ENCODE results near the gene DARS1. TPM values are rescaled to one million over a fixed set of nuclear protein-coding genes. Genes with fewer than 3 reads are reported as not detected.

The DARS1 gene
- total and polyA plus RNA-seq, 2 of the 13 experiments (the other 11 are each of a cell fraction or from before 2014, with no cell fraction given) = 149 to 230 TPM

DNA sequence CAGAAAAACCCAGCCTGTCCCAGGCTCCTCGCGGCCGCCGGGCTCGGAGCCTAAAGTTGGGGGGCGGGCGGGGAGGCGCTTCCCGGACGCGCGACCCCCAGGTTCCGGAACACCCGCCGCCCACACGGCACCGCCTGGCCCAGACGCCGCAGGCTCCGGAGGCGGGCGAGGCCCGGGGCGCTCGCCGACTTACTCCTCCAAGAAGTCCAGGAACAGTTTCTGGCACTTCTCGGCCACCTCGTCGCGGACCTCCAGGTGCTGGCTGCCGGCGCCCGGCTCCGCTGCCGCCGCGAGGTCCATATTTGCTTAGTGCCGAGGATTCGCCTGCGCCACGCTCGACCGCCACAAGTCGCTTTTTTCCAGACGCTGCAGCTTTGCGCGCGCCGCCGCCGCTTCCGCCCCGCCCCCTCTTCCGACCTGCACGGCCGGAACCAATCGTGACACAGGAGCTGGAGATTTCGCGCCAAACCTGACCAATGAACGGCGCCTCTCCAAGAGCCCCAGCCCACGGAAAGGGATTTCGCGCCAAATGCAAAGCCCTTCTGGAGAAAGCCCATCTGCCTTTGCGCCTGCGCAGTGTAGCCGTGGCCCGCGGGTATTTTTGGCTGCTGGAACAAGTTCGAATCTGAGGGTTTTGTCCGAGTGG, 109.2 kb downstream of the DARS1 start, which contains the start of gene MCM6 (continued):
- TF ChIP-seq, protein P1, sequence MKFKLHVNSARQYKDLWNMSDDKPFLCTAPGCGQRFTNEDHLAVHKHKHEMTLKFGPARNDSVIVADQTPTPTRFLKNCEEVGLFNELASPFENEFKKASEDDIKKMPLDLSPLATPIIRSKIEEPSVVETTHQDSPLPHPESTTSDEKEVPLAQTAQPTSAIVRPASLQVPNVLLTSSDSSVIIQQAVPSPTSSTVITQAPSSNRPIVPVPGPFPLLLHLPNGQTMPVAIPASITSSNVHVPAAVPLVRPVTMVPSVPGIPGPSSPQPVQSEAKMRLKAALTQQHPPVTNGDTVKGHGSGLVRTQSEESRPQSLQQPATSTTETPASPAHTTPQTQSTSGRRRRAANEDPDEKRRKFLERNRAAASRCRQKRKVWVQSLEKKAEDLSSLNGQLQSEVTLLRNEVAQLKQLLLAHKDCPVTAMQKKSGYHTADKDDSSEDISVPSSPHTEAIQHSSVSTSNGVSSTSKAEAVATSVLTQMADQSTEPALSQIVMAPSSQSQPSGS (CRISPR knock-in tag; IDR thresholded peaks at IDR 0.05) = no peak
- TF ChIP-seq ZBTB43 (CRISPR knock-in tag; conservative IDR thresholded peaks at IDR 0.05) (0 out of 2 replicates have a peak, but pooled peaks have one; percentile 45), HOXA3 (CRISPR knock-in tag; IDR thresholded peaks at IDR 0.05) (peak; percentile 63; the same call in 1 of the 2 replicates), ZNF225 (CRISPR knock-in tag; IDR thresholded peaks at IDR 0.05) (no peak), ZNF251 (CRISPR knock-in tag; IDR thresholded peaks at IDR 0.05) (no peak), KLF6 (CRISPR knock-in tag; IDR thresholded peaks at IDR 0.05) (no peak), ZBTB40 (IDR thresholded peaks at IDR 0.05) (no peak), ZBTB40 (CRISPR knock-in tag; IDR thresholded peaks at IDR 0.05) (peak; percentile 69; the same call in 1 of the 2 replicates), ZNF138 (CRISPR knock-in tag; IDR thresholded peaks at IDR 0.05; ENCODE audit: low read depth) (peak; percentile 56; the same call in 1 of the 2 replicates), AFF4 (CRISPR knock-in tag; IDR thresholded peaks at IDR 0.05) (no peak)
- TF ChIP-seq, protein P2, sequence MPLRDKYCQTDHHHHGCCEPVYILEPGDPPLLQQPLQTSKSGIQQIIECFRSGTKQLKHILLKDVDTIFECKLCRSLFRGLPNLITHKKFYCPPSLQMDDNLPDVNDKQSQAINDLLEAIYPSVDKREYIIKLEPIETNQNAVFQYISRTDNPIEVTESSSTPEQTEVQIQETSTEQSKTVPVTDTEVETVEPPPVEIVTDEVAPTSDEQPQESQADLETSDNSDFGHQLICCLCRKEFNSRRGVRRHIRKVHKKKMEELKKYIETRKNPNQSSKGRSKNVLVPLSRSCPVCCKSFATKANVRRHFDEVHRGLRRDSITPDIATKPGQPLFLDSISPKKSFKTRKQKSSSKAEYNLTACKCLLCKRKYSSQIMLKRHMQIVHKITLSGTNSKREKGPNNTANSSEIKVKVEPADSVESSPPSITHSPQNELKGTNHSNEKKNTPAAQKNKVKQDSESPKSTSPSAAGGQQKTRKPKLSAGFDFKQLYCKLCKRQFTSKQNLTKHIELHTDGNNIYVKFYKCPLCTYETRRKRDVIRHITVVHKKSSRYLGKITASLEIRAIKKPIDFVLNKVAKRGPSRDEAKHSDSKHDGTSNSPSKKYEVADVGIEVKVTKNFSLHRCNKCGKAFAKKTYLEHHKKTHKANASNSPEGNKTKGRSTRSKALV (CRISPR knock-in tag; IDR thresholded peaks at IDR 0.05) = 0 out of 2 replicates have a peak, but pooled peaks have one; percentile 22
